Stimulated activated naive CD8-positive, alpha-beta T cell treated with anti-CD3 and anti-CD28 coated beads, Interleukin-15, Interleukin-2, amounts not matched to agents 100 ng/mL and 50 ng/mL, for 24 hours (primary cell): Measurements from ENCODE around the gene CERK.
"Not testable (repeated sequence)": the region's sequence is repeated elsewhere in the genome, so short reads cannot be mapped to it uniquely, and the experiment has no call there.

ENCODE experiments used
- H3K27ac Mint-ChIP-seq: one replicate; pipeline ENCODE4 v1.8.0; 2021; ENCODE audit warnings: mild to moderate bottlenecking, mixed read lengths
- H3K27me3 Mint-ChIP-seq: one replicate; pipeline ENCODE4 v1.8.0; 2021; ENCODE audit warnings: mixed read lengths
- H3K36me3 Mint-ChIP-seq: one replicate; pipeline ENCODE4 v1.8.0; 2021; ENCODE audit warnings: low read depth, mixed read lengths
- H3K4me1 Mint-ChIP-seq: one replicate; pipeline ENCODE4 v1.8.0; 2021; ENCODE audit warnings: low read depth, mixed read lengths
- H3K4me3 Mint-ChIP-seq: one replicate; pipeline ENCODE4 v1.8.0; 2021; ENCODE audit warnings: mild to moderate bottlenecking, mixed read lengths
- H3K9me3 Mint-ChIP-seq: one replicate; pipeline ENCODE4 v1.8.0; 2021; ENCODE audit warnings: mixed read lengths

Gene CERK

GRCh38 chr22:46734830-46735453, 3.1 kb downstream of the CERK start:
- peaks cover 74% of the 10 kb centered on the region for H3K4me1 Mint-ChIP-seq
- no peaks in the 10 kb centered on the region for H3K27me3 Mint-ChIP-seq
- peak overlapping the region; percentile 96 for H3K4me3 Mint-ChIP-seq
- H3K36me3 Mint-ChIP-seq: peaks cover 21% of the 10 kb centered on the region
- no peaks in the 10 kb centered on the region for H3K9me3 Mint-ChIP-seq
- H3K27ac Mint-ChIP-seq: peak overlapping the region; percentile 99

- H3K9me3 Mint-ChIP-seq, H3K27me3 Mint-ChIP-seq: not testable (repeated sequence)
- peaks cover 25% of the 10 kb centered on the region for H3K36me3 Mint-ChIP-seq
- H3K4me3 Mint-ChIP-seq: peak overlapping the region; percentile 96
- peaks cover 71% of the 10 kb centered on the region for H3K4me1 Mint-ChIP-seq
- H3K27ac Mint-ChIP-seq: peak overlapping the region; percentile 99
Measured at GRCh38 chr22:46734213-46734722, 3.8 kb downstream of the CERK start.

GRCh38 chr22:46732513-46732912, 5.5 kb downstream of the CERK start:
- Mint-ChIP-seq H3K9me3 (no peaks in the 10 kb centered on the region), H3K27me3 (no peaks in the 10 kb centered on the region), H3K27ac (peak overlapping the region; percentile 21), H3K36me3 (peaks cover 25% of the 10 kb centered on the region), H3K4me1 (peaks cover 67% of the 10 kb centered on the region), H3K4me3 (no peak overlapping the region)

- H3K4me3 Mint-ChIP-seq: peak overlapping the region; percentile 71
- H3K9me3 Mint-ChIP-seq: no peaks in the 10 kb centered on the region
- peak overlapping the region; percentile 94 for H3K27ac Mint-ChIP-seq
- peaks cover 67% of the 10 kb centered on the region for H3K4me1 Mint-ChIP-seq
- H3K36me3 Mint-ChIP-seq: peaks cover 26% of the 10 kb centered on the region
- no peaks in the 10 kb centered on the region for H3K27me3 Mint-ChIP-seq
Measured at GRCh38 chr22:46732041-46732379, 6.0 kb downstream of the CERK start.

- H3K27ac Mint-ChIP-seq: peak overlapping the region; percentile 94
- no peaks in the 10 kb centered on the region for H3K9me3 Mint-ChIP-seq
- H3K27me3 Mint-ChIP-seq: no peaks in the 10 kb centered on the region
- peak overlapping the region; percentile 71 for H3K4me3 Mint-ChIP-seq
- H3K36me3 Mint-ChIP-seq: peaks cover 29% of the 10 kb centered on the region
- H3K4me1 Mint-ChIP-seq: peaks cover 65% of the 10 kb centered on the region
Measured at GRCh38 chr22:46731246-46732040, 6.6 kb downstream of the CERK start.

DNA sequence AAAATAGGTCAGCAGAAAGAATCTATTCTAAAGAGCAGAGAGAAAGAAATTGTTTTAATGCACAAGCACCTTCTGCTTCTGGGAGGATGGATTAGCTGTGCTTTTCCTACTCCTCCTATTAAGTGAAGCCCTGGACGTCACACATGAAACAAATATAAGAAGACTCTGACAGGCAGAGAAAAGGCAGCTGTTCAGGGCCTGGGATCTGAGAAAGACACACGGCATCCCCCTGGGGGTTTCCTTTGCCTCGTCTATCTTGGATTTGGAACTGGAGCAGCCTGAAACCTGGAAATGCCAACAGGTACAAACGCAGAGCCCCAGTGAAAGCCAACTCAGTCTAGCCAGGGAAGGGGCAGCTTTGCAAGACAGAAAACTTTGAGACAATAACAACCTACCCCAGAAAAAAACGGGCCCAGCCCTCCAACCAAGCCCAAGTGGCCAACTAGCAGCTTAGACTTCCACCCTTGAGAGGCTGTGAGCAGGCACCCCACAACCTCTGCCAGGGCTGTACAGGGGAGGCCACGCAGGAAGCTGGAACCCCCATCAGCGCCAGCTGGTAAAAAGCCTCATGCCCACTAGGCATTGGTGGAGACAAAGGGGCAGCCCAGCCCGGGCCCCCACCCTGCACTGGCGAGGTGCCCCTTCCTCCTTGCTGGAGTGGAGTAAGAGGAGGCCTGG, 7.3 kb downstream of the CERK start:
- Mint-ChIP-seq H3K36me3 (peaks cover 29% of the 10 kb centered on the region), H3K9me3 (no peaks in the 10 kb centered on the region), H3K27ac (peak overlapping the region; percentile 94), H3K4me3 (peak overlapping the region; percentile 4), H3K27me3 (no peaks in the 10 kb centered on the region), H3K4me1 (peaks cover 58% of the 10 kb centered on the region)

GRCh38 chr22:46728470-46728869, 9.6 kb downstream of the CERK start:
- peak overlapping the region; percentile 14 for H3K27ac Mint-ChIP-seq
- peaks cover 28% of the 10 kb centered on the region for H3K36me3 Mint-ChIP-seq
- peaks cover 46% of the 10 kb centered on the region for H3K4me1 Mint-ChIP-seq
- H3K9me3 Mint-ChIP-seq: no peaks in the 10 kb centered on the region
- H3K4me3 Mint-ChIP-seq: no peak overlapping the region
- H3K27me3 Mint-ChIP-seq: no peaks in the 10 kb centered on the region

DNA sequence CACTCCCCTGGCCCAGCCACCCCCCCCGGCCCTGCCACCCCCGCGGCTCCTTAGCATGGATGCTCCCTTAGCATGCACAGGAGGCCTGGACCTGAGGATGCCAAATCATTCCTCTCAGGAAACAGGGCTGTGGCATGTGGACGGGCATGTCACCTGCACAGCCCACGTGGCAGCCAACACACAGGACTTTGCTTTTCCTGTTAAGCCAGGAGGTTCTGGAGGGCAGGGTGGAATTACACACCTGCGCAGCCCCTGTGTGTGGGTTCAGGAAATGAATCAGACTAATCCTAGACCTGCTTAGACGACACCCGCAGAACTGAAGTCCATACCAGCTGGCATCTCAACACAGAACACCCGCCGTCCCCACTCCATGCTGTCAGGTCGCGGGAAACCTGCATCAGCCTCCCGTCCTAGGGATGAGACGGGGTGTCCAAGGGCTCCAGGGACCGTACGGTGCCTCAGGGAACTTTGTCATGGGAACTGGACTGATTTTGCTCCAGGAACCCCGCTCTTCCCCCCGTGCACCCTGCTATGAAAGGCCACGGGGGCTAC, 10.2 kb downstream of the CERK start:
- H3K36me3 Mint-ChIP-seq: peaks cover 28% of the 10 kb centered on the region
- no peaks in the 10 kb centered on the region for H3K27me3 Mint-ChIP-seq
- peaks cover 46% of the 10 kb centered on the region for H3K4me1 Mint-ChIP-seq
- H3K4me3 Mint-ChIP-seq: no peak overlapping the region
- no peaks in the 10 kb centered on the region for H3K9me3 Mint-ChIP-seq
- peak overlapping the region; percentile 14 for H3K27ac Mint-ChIP-seq

DNA sequence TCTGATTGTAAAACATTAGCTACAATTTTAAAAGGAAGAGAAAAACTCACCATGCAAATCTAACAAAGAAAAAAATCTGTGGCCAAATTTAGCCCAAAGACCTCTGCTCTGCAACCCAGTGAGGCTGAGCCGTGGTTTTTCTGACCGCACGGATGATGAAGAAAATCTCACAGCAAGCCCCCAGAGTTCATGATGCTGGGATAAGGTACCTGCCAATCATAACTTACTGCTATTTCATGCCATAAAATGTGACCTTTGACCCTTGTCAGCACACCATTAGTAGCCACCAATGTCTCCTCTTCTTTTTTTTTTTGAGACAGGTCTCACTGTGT, 11.1 kb downstream of the CERK start:
- peaks cover 37% of the 10 kb centered on the region for H3K4me1 Mint-ChIP-seq
- H3K36me3 Mint-ChIP-seq: peaks cover 21% of the 10 kb centered on the region
- H3K27ac Mint-ChIP-seq: peak overlapping the region; percentile 36
- H3K9me3 Mint-ChIP-seq: no peaks in the 10 kb centered on the region
- no peaks in the 10 kb centered on the region for H3K27me3 Mint-ChIP-seq
- no peak overlapping the region for H3K4me3 Mint-ChIP-seq

- H3K9me3 Mint-ChIP-seq: no peaks in the 10 kb centered on the region
- H3K27me3 Mint-ChIP-seq: no peaks in the 10 kb centered on the region
- H3K36me3 Mint-ChIP-seq: peaks cover 16% of the 10 kb centered on the region
- H3K27ac Mint-ChIP-seq: no peak overlapping the region
- no peak overlapping the region for H3K4me3 Mint-ChIP-seq
- H3K4me1 Mint-ChIP-seq: peaks cover 31% of the 10 kb centered on the region
Measured at GRCh38 chr22:46726066-46726985, 11.7 kb downstream of the CERK start.

DNA sequence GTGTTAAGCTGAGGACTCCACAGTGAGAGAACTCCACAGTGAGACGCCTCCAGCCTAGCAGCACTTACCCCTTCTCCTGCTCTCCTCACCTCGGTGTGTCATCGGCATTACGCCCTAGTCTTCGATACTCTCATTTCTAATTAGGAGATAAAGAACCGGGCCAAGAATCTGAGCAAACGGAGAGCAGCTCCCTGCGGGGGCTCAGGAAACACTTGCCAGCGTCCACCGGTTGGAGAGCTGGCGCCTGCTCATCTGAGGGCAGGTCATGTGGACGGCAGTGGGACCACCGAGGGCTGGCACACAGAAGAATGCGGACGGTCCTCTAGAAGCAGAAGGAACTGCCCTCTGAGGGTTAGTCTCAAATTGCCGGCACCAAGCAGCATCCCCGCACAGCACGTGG, 13.0 kb downstream of the CERK start:
- Mint-ChIP-seq H3K9me3 (no peaks in the 10 kb centered on the region), H3K27ac (no peak overlapping the region), H3K4me3 (no peak overlapping the region), H3K4me1 (peaks cover 21% of the 10 kb centered on the region), H3K36me3 (peaks cover 20% of the 10 kb centered on the region), H3K27me3 (no peaks in the 10 kb centered on the region)

DNA sequence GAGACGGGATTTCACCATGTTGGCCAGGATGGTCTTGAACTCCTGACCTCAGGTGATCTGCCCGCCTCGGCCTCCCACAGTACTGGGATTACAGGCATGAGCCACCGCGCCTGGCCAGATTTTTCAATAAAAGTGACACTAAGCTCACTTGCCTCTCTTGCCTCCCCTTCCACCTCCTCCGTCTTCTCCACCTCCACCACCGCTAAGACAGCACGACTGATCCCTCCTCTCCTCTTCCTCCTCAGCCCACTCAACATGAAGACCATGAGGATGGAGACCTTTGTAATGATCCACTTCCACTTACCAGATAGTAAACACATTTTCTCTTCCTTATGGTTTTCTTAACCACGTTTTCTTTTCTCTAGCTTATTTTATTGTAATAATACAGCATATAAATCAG, 14.2 kb downstream of the CERK start:
- Mint-ChIP-seq H3K4me3 (no peak overlapping the region), H3K27ac (peak overlapping the region; percentile 56), H3K9me3 (no peaks in the 10 kb centered on the region), H3K4me1 (peaks cover 17% of the 10 kb centered on the region), H3K27me3 (no peaks in the 10 kb centered on the region), H3K36me3 (peaks cover 22% of the 10 kb centered on the region)

- H3K36me3 Mint-ChIP-seq: peaks cover 32% of the 10 kb centered on the region
Measured at GRCh38 chr22:46721501-46722085, 16.5 kb downstream of the CERK start.

GRCh38 chr22:46719921-46720320, 18.1 kb downstream of the CERK start:
- Mint-ChIP-seq H3K4me3 (no peak overlapping the region), H3K36me3 (peaks cover 42% of the 10 kb centered on the region), H3K9me3 (no peaks in the 10 kb centered on the region), H3K4me1 (peaks cover 9% of the 10 kb centered on the region), H3K27me3 (no peaks in the 10 kb centered on the region), H3K27ac (no peak overlapping the region)

More at GRCh38 chr22:46721501-46722085, 16.5 kb downstream of the CERK start:
- Mint-ChIP-seq H3K4me1 (peaks cover 9% of the 10 kb centered on the region), H3K9me3 (no peaks in the 10 kb centered on the region), H3K4me3 (no peak overlapping the region), H3K27ac (no peak overlapping the region), H3K27me3 (no peaks in the 10 kb centered on the region)
